ENCODE results near the gene CDH6. TPM values are rescaled to one million over a fixed set of nuclear protein-coding genes. Genes with fewer than 3 reads are reported as not detected.

CDH6 gene
- total and polyA plus RNA-seq, 2 experiments from 2014 or later: 0.60 to 1.1 TPM

- TF ChIP-seq REST (IDR thresholded peaks at IDR 0.05; ENCODE audit: unreplicated experiment): no peak
- no peak for TF ChIP-seq CTCF (conservative IDR thresholded peaks at IDR 0.05; ENCODE audit: low read depth in 2 of 2)
- no peak for TF ChIP-seq ZNF331 (CRISPR knock-in tag; IDR thresholded peaks at IDR 0.05; ENCODE audit: low read depth)
- no peak for TF ChIP-seq STAT1 (IDR thresholded peaks at IDR 0.05; ENCODE audit: unreplicated experiment)
- no peak for TF ChIP-seq NANOG (IDR thresholded peaks at IDR 0.05; ENCODE audit: borderline replicate concordance)
Measured at GRCh38 chr5:31213257-31213656, 19.8 kb downstream of the CDH6 start (continued).

- Mint-ChIP-seq H3K27ac (no peak overlapping the region), H3K9me3 (no peaks in the 10 kb centered on the region), H3K36me3 (ENCODE audit: low read depth) (no peaks in the 10 kb centered on the region), H3K4me3 (no peak overlapping the region), H3K27me3 (ENCODE audit: insufficient read depth, low read depth, poor library complexity) (no peaks in the 10 kb centered on the region), H3K4me1 (peaks cover 6% of the 10 kb centered on the region; the same call in 2 of the 3 replicates)
- Histone ChIP-seq H4K20me1 (replicated peaks; ENCODE audit: insufficient read depth) (no peaks in the 10 kb centered on the region), H3K27me3 (ENCODE audit: insufficient read depth) (no peaks in the 10 kb centered on the region), H3K36me3 (ENCODE audit: insufficient read depth) (no peaks in the 10 kb centered on the region), H3K27ac (ENCODE audit: low read depth) (no peak overlapping the region), H3K4me1 (ENCODE audit: insufficient read depth) (no peaks in the 10 kb centered on the region), H3K9me2 (ENCODE audit: insufficient read depth) (no peaks in the 10 kb centered on the region), H3K4me3 (no peak overlapping the region), H3K79me2 (replicated peaks; ENCODE audit: insufficient read depth) (no peaks in the 10 kb centered on the region), H2AFZ (no peak overlapping the region), H3K4me2 (no peak overlapping the region), H3F3A (replicated peaks; ENCODE audit: low read depth) (no peaks in the 10 kb centered on the region)
- ATAC-seq (no peak; the same call in 2 of the 3 replicates), DNase-seq (ENCODE audit: low spot score) (peak; percentile 19)
- no peak for TF ChIP-seq CTCF (conservative IDR thresholded peaks at IDR 0.05; ENCODE audit: low read depth in 2 of 2)
- TF ChIP-seq ZNF114 (CRISPR knock-in tag; IDR thresholded peaks at IDR 0.05): no peak
- no peak for TF ChIP-seq STAT1 (IDR thresholded peaks at IDR 0.05; ENCODE audit: unreplicated experiment)
- no peak for TF ChIP-seq NANOG (IDR thresholded peaks at IDR 0.05; ENCODE audit: borderline replicate concordance)
- TF ChIP-seq REST (IDR thresholded peaks at IDR 0.05; ENCODE audit: unreplicated experiment): no peak
- TF ChIP-seq ETS1 (IDR thresholded peaks at IDR 0.05): no peak
- no peak for TF ChIP-seq CREB1 (CRISPR knock-in tag; IDR thresholded peaks at IDR 0.05; ENCODE audit: low read depth)
- TF ChIP-seq EZH2phosphoT487 (IDR thresholded peaks at IDR 0.05; ENCODE audit: unreplicated experiment): no peak
- no peak for TF ChIP-seq POLR2AphosphoS5 (IDR thresholded peaks at IDR 0.05; ENCODE audit: low read depth)
- TF ChIP-seq EZH2 (IDR thresholded peaks at IDR 0.05; ENCODE audit: low read depth, unreplicated experiment): no peak
Measured at GRCh38 chr5:31213705-31214121, 20.2 kb downstream of the CDH6 start.
